Neural crest cell (in vitro differentiated cells): ENCODE measurements around the gene ANKRD53. TPM values are rescaled to one million over a fixed set of nuclear protein-coding genes. Genes with fewer than 3 reads are reported as not detected.

ENCODE experiments used
- DNase-seq: peaks from one replicate; pipeline ENCODE4 v3.0.0; 2021; ENCODE audit warnings: low read depth, mixed read lengths, low spot score
- H3K27ac Mint-ChIP-seq: one replicate; pipeline ENCODE4 v1.8.0; 2021; ENCODE audit warnings: mild to moderate bottlenecking, mixed read lengths; ENCODE audit not compliant: unreplicated experiment
- H3K27me3 Mint-ChIP-seq: 2 replicates; pipeline ENCODE4 v1.8.0; 2021; ENCODE audit warnings: low read depth, mild to moderate bottlenecking, mixed read lengths
- H3K36me3 Mint-ChIP-seq: 2 replicates; pipeline ENCODE4 v1.8.0; 2021; ENCODE audit warnings: low read depth, mild to moderate bottlenecking, mixed read lengths
- H3K4me1 Mint-ChIP-seq: 2 replicates; pipeline ENCODE4 v1.8.0; 2021; ENCODE audit warnings: mixed read lengths
- H3K4me3 Mint-ChIP-seq: one replicate; pipeline ENCODE4 v1.8.0; 2021; ENCODE audit warnings: mild to moderate bottlenecking, mixed read lengths
- H3K9me3 Mint-ChIP-seq: 2 replicates; pipeline ENCODE4 v1.8.0; 2021; ENCODE audit warnings: mixed read lengths
- CTCF ChIP-seq: fragments of 200-600 bp; sonication (generic); conservative IDR thresholded peaks from 2 replicates; pipeline ENCODE4 v1.5.0; 2021; ENCODE audit warnings: antibody characterized with exemption, mild to moderate bottlenecking
- total RNA-seq: library from RNA; stranded (reverse); gene quantifications from 2 replicates; pipeline ENCODE4 v1.2.1, GENCODE V29; 2021

Gene ANKRD53
- total RNA-seq, 1 donor from 2014 or later = 1.7 TPM

DNA sequence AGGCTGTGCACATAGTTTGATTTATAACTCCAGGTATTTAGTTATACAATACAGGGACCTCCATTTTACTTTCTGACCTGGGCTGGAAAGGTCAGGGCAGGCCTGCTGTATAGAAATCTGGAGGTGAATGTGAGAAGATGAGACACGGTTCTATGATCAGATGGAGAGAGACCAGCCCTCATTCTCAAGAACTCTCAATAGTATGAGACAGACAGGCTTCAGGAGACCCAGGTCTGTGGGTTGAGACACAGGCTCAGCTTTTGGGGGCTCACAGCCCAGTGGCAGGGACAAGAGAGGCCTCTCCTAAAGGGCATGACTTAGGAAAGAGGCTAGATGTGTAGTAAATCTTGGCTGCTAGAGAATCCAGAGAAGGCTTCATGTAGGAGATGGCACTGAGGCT is 43.4 kb upstream of the ANKRD53 start:
- Mint-ChIP-seq H3K27me3 (peaks cover 4% of the 10 kb centered on the region), H3K4me3 (no peak overlapping the region), H3K9me3 (no peaks in the 10 kb centered on the region), H3K36me3 (no peaks in the 10 kb centered on the region), H3K27ac (no peak overlapping the region), H3K4me1 (peaks cover 27% of the 10 kb centered on the region)
- no peak for TF ChIP-seq CTCF
- no peak for DNase-seq

GRCh38 chr2:70935468-70936164 is 42.8 kb upstream of the ANKRD53 start, which contains the start of gene ATP6V1B1:
ATP6V1B1 (plus strand) TSS chr2:70935900; CDS start chr2:70935955, 55 bp downstream.
- no peak for DNase-seq
- no peak for TF ChIP-seq CTCF
- Mint-ChIP-seq H3K27me3 (peaks cover 7% of the 10 kb centered on the region), H3K9me3 (no peaks in the 10 kb centered on the region), H3K4me1 (peaks cover 31% of the 10 kb centered on the region), H3K27ac (no peak within 1 kb of the TSS), H3K4me3 (no peak within 1 kb of the TSS), H3K36me3 (no peaks in the 10 kb centered on the region)

GRCh38 chr2:70936165-70936978 is 42.1 kb upstream of the ANKRD53 start:
- TF ChIP-seq CTCF = no peak
- Mint-ChIP-seq H3K27me3 (peaks cover 7% of the 10 kb centered on the region), H3K4me3 (no peak overlapping the region), H3K27ac (no peak overlapping the region), H3K36me3 (no peaks in the 10 kb centered on the region), H3K9me3 (no peaks in the 10 kb centered on the region), H3K4me1 (peaks cover 34% of the 10 kb centered on the region)
- DNase-seq = no peak

- peaks cover 42% of the 10 kb centered on the region for H3K4me1 Mint-ChIP-seq
These were observed 41.2 kb upstream of the ANKRD53 start for GRCh38 chr2:70936979-70937811.

More at GRCh38 chr2:70936979-70937811, 41.2 kb upstream of the ANKRD53 start:
- Mint-ChIP-seq H3K9me3 (no peaks in the 10 kb centered on the region), H3K36me3 (no peaks in the 10 kb centered on the region), H3K4me3 (no peak overlapping the region), H3K27ac (no peak overlapping the region), H3K27me3 (peaks cover 7% of the 10 kb centered on the region)
- no peak for TF ChIP-seq CTCF
- DNase-seq = no peak
